ENCODE results near the gene CPXM2. TPM values are rescaled to one million over a fixed set of nuclear protein-coding genes. Genes with fewer than 3 reads are reported as not detected.

CPXM2 gene
- total RNA-seq, 2 donors from 2014 or later: not detected

DNA sequence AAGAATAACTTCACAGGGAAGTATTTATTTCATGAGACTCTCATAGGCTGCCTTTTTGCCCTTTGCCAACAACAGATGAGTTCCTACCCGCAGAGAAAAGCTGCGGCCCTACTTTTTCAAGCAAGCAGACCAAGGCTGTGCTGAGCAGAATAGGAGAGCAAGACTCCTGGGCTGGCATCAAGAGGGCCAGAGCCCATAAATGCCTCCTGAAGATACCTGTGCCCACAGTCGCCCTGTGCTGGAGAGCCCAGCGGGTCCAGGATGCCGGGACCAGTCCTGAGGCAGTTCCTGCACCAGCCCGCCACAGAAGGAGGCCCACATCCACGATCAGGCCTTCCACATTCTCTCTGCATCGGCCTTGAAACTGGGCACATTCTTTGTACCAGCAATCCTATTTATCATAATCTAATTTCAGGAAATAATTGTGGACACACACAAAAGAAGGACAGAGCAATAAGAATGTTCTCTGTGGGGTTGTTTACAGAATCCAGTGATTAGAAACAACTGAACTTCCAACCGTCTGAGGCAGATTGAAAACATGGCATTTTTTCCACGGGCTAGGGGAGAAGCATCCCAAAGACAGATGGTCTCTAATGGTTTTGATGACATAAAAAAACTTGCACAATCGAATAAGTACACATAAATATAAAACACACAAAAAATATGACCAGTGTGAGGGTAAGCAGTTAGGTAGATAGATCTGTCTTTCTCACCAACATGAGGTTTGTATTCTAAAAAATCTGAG is 95.6 kb downstream of the CPXM2 start:
- ATAC-seq (replicated peaks): no peak
- H3K4me1 Mint-ChIP-seq: no peaks in the 10 kb centered on the region
- no peak overlapping the region for H3K27ac Mint-ChIP-seq
- no peaks in the 10 kb centered on the region for H3K36me3 Mint-ChIP-seq (ENCODE audit: low read depth)
- no peak overlapping the region for H3K4me3 Mint-ChIP-seq
- H3K27me3 Mint-ChIP-seq: peaks cover 11% of the 10 kb centered on the region
- H3K9me3 Mint-ChIP-seq: peaks cover 4% of the 10 kb centered on the region

DNA sequence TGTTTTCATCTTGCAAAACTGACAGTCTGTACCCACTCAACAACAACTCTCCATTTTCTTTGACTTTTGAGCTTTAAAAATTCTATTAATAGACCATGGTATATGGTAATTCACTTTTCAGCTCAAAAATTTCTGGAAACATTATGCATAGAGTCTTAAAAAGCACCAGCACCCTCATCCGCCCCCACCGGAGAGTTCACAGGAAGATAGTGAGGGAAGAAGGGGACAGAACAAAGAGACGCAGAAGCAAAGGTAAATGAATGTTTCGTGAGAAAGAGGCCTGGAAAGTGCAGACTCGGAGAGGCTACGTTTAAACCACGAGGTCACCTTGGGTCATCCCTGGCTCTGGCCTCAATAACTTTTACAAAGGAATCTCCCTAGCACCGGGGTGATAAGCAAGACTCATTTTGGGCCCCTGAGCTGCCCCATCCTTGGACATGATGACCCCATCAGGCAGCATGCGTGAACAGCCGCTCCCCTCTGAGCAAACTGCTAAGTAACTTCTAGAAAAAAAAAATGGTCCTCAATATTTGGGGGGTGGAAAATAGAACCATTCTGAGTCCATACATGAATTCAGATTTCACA is 96.3 kb downstream of the CPXM2 start:
- Mint-ChIP-seq H3K4me1 (no peaks in the 10 kb centered on the region), H3K36me3 (ENCODE audit: low read depth) (no peaks in the 10 kb centered on the region), H3K4me3 (no peak overlapping the region), H3K27me3 (peaks cover 11% of the 10 kb centered on the region), H3K9me3 (peaks cover 5% of the 10 kb centered on the region), H3K27ac (no peak overlapping the region)
- ATAC-seq (replicated peaks): no peak

DNA sequence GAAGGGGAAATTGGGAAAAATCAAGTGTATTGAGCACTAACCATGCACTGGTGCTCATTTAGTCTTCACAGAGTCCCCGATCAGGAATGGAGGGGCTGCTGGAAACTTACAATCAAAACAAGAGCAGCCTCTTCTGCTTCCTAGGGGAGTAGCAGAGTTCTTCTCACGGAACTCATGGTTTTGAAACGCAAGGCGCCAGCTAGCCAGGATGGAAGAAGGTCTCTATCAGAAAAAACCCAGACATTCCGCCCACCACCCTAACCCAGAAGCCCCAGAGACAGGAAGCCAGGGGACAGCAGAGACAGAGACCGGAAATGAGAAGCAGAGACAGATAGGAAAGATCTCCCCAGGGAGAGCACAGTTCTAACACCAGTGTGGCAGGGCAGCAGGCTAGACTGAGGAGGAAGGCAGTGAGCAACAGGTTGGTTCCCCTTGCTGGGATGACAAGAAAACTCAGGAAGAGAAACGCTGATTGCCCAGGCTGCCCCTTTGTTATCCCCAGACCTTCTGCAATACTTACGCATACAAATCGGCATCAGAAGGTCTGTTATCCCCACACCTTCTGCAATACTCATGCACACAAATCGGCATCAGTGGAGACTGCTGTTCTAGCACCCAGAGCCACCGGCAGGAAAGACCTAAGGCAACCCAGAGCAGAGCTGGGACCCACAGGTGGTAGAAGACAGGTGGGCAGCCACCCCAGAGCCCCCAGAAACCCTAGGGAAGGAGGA is 99.2 kb downstream of the CPXM2 start:
- H3K27me3 Mint-ChIP-seq: peaks cover 11% of the 10 kb centered on the region
- no peak overlapping the region for H3K4me3 Mint-ChIP-seq
- no peak for ATAC-seq (replicated peaks)
- no peaks in the 10 kb centered on the region for H3K4me1 Mint-ChIP-seq
- H3K27ac Mint-ChIP-seq: no peak overlapping the region
- peaks cover 7% of the 10 kb centered on the region for H3K9me3 Mint-ChIP-seq
- H3K36me3 Mint-ChIP-seq (ENCODE audit: low read depth): no peaks in the 10 kb centered on the region

DNA sequence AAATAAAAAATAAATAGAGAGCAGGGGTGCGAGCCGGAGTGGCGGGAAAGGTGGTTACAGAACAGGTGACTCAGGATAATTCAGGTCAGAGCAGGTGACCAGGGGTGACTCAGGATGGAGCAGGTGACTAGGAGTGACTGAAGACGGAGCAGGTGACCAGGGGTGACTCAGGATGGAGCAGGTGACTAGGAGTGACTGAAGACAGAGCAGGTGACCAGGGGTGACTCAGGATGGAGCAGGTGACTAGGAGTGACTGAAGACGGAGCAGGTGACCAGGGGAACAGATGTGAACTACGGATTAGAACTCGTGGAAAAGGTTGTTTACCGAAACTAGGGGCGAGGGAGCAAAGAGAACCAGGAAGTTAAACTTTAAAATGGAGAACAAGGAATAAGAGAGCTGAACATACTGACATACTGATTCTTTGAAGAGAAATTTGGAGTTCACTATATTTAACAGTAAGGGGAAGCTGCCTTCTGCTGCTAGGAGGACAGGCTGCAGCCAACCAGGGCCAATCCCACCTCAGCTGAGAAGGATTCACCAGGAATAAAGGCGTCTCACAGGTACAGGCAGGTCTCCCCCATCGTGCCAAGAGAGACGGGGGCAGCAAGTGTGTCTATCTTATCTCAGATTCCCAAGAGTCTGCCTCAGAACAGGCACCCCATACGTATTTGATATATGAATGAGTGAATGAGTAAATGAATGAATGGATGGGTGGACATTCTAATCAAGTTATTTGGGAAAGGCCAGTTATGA is 101.3 kb downstream of the CPXM2 start:
- H3K9me3 Mint-ChIP-seq: peaks cover 7% of the 10 kb centered on the region
- no peak for ATAC-seq (replicated peaks)
- peaks cover 21% of the 10 kb centered on the region for H3K27me3 Mint-ChIP-seq
- H3K4me1 Mint-ChIP-seq: no peaks in the 10 kb centered on the region
- no peak overlapping the region for H3K4me3 Mint-ChIP-seq
- no peaks in the 10 kb centered on the region for H3K36me3 Mint-ChIP-seq (ENCODE audit: low read depth)
- no peak overlapping the region for H3K27ac Mint-ChIP-seq

DNA sequence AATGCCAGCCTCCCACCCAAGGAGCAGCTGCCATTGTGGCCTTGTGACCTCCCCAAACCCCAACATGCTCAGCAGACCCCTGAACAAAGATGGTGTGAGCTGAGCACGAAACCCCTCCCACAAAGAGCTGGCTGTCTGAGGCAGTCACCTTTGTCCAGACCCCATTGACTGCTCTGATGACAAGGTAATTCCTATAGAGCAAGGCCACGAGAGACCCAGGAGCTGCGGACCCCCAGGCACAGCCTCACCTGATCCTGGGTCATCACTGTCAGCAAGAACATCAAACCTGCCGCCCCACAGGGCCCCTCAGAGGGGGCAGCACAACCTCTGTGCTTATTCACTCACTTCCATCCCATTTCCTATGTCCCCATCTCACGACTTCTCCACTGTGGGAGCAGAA is 102.6 kb downstream of the CPXM2 start:
- no peak overlapping the region for H3K27ac Mint-ChIP-seq
- no peak overlapping the region for H3K4me3 Mint-ChIP-seq
- no peaks in the 10 kb centered on the region for H3K36me3 Mint-ChIP-seq (ENCODE audit: low read depth)
- no peaks in the 10 kb centered on the region for H3K4me1 Mint-ChIP-seq
- no peak for ATAC-seq (replicated peaks)
- peaks cover 7% of the 10 kb centered on the region for H3K9me3 Mint-ChIP-seq
- H3K27me3 Mint-ChIP-seq: peaks cover 25% of the 10 kb centered on the region

DNA sequence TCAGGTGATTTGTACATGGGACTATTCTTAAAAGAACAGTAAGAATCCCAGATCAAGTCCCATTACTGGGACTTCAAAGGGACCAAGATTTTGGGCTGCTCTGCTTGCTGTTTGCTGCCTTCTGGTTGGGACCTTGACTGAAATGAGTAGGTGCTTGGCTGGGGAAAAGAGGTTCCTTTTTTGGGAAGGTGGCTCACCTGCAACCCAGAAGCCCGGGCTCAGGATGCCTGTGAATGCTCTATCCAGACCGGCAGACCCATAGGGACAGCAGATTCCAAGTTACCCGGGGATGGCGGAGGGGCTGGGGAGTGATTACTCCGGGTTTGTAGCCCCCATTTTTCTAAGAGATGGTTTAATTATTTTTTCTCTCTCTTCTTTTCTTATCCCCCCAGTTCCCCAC is 104.0 kb downstream of the CPXM2 start:
- no peaks in the 10 kb centered on the region for H3K36me3 Mint-ChIP-seq (ENCODE audit: low read depth)
- no peak overlapping the region for H3K27ac Mint-ChIP-seq
- ATAC-seq (replicated peaks): no peak
- H3K4me1 Mint-ChIP-seq: no peaks in the 10 kb centered on the region
- no peak overlapping the region for H3K4me3 Mint-ChIP-seq
- peaks cover 7% of the 10 kb centered on the region for H3K9me3 Mint-ChIP-seq
- H3K27me3 Mint-ChIP-seq: peaks cover 29% of the 10 kb centered on the region

GRCh38 chr10:123786896-123787295 is 104.7 kb downstream of the CPXM2 start:
- Mint-ChIP-seq H3K27me3 (peaks cover 26% of the 10 kb centered on the region), H3K4me1 (no peaks in the 10 kb centered on the region), H3K36me3 (ENCODE audit: low read depth) (no peaks in the 10 kb centered on the region), H3K4me3 (no peak overlapping the region), H3K9me3 (peaks cover 7% of the 10 kb centered on the region), H3K27ac (no peak overlapping the region)
- ATAC-seq (replicated peaks): no peak

DNA sequence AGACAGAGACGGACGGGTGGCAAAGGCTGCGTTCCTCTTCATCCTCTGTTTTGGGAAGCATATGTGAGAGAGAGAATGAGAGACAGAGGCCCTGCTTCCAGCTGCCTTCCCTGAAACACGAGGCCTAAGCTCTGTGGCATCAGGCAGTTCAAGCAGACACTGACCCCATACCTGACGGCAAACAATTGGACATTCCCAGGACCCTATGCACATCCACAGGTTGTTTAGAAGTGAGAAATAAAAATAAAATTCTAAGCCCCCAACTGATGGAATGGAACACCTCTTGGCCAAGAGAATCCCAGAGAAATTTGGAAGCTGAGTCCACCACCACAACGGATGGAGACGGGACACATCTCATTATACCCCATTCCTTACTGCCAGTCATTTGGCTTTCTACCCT is 105.3 kb downstream of the CPXM2 start:
- H3K9me3 Mint-ChIP-seq: peaks cover 4% of the 10 kb centered on the region
- H3K4me1 Mint-ChIP-seq: no peaks in the 10 kb centered on the region
- H3K27ac Mint-ChIP-seq: no peak overlapping the region
- no peaks in the 10 kb centered on the region for H3K36me3 Mint-ChIP-seq (ENCODE audit: low read depth)
- ATAC-seq (replicated peaks): no peak
- peaks cover 20% of the 10 kb centered on the region for H3K27me3 Mint-ChIP-seq
- H3K4me3 Mint-ChIP-seq: no peak overlapping the region

GRCh38 chr10:123784646-123785045 is 107.0 kb downstream of the CPXM2 start:
- Mint-ChIP-seq H3K27ac (no peak overlapping the region), H3K4me3 (no peak overlapping the region), H3K36me3 (ENCODE audit: low read depth) (no peaks in the 10 kb centered on the region), H3K27me3 (peaks cover 31% of the 10 kb centered on the region), H3K4me1 (no peaks in the 10 kb centered on the region), H3K9me3 (no peaks in the 10 kb centered on the region)
- no peak for ATAC-seq (replicated peaks)

- no peaks in the 10 kb centered on the region for H3K36me3 Mint-ChIP-seq (ENCODE audit: low read depth)
- no peak overlapping the region for H3K4me3 Mint-ChIP-seq
- no peak overlapping the region for H3K27ac Mint-ChIP-seq
- H3K9me3 Mint-ChIP-seq: no peaks in the 10 kb centered on the region
- no peak for ATAC-seq (replicated peaks)
- no peaks in the 10 kb centered on the region for H3K4me1 Mint-ChIP-seq
- peaks cover 31% of the 10 kb centered on the region for H3K27me3 Mint-ChIP-seq
These were observed 107.4 kb downstream of the CPXM2 start for GRCh38 chr10:123784216-123784615.

DNA sequence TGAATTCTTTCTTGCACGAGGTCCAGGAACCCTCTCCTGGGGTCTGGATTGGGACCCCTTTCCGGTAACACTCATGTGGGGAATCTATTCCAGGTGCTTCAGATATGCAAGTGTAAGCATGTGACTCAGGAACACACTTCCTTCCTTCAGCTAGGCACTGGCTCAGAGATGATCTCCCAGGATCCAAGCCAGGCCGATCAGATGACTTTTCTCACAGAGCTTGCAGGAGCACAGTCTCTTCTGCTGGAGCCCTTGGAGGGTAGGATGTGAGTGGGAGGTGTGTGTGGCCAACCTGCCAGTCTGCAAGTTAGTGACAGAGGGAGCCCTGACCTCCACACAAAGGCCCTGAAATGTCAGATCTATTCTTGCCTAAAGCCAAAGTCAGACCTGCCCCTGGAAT is 108.3 kb downstream of the CPXM2 start:
- Mint-ChIP-seq H3K4me1 (no peaks in the 10 kb centered on the region), H3K9me3 (no peaks in the 10 kb centered on the region), H3K36me3 (ENCODE audit: low read depth) (no peaks in the 10 kb centered on the region), H3K4me3 (no peak overlapping the region), H3K27me3 (peaks cover 31% of the 10 kb centered on the region), H3K27ac (no peak overlapping the region)
- no peak for ATAC-seq (replicated peaks)

DNA sequence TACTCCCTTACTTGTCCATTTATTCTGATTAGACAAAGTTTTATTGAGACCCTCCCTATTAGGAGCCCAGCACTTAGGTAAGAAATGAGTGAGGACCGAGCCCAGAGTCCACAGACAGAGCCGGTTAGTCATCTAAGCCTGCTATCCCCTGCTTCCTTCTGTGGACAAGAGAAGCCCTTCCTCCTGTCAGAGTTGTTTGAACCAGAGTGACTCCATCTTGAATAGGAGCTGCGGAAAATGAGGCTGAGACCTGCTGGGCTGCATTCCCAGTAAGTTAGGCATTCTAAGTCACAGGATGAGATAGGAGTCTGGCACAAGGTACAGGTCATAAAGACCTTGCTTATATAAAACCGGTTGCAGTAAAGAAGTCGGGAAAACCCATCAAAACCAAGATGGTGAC is 109.1 kb downstream of the CPXM2 start:
- no peak for ATAC-seq (replicated peaks)
- H3K27ac Mint-ChIP-seq: no peak overlapping the region
- no peaks in the 10 kb centered on the region for H3K9me3 Mint-ChIP-seq
- H3K4me3 Mint-ChIP-seq: no peak overlapping the region
- no peaks in the 10 kb centered on the region for H3K4me1 Mint-ChIP-seq
- no peaks in the 10 kb centered on the region for H3K36me3 Mint-ChIP-seq (ENCODE audit: low read depth)
- H3K27me3 Mint-ChIP-seq: peaks cover 38% of the 10 kb centered on the region

DNA sequence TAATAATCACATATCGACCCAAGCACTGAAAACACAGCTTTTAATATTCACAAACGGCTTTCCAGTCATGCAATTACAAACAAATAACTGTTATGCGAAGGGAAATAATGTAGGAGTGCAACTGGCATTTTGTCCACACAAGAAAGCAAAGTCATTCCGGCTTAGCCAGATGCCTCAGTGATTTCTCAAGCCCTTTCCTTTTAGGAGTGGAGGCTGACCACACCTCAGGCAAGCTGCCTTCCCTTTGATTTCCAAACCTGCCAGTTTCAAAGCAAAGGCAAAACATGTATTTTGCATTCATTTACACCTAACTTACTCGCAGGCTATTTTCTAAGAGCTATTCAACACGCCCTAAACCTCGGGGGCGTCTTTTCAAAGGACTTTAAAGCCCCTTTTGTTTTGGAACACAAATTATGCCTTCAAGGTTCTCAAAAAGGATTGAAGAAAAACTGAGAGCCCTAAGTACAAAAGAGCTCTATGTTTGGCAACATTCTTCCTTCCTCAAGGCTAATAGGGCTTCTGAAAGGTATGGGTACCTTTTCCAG is 109.6 kb downstream of the CPXM2 start:
- H3K36me3 Mint-ChIP-seq (ENCODE audit: low read depth): no peaks in the 10 kb centered on the region
- no peaks in the 10 kb centered on the region for H3K4me1 Mint-ChIP-seq
- H3K27ac Mint-ChIP-seq: no peak overlapping the region
- peaks cover 42% of the 10 kb centered on the region for H3K27me3 Mint-ChIP-seq
- ATAC-seq (replicated peaks): no peak
- H3K9me3 Mint-ChIP-seq: no peaks in the 10 kb centered on the region
- H3K4me3 Mint-ChIP-seq: no peak overlapping the region

DNA sequence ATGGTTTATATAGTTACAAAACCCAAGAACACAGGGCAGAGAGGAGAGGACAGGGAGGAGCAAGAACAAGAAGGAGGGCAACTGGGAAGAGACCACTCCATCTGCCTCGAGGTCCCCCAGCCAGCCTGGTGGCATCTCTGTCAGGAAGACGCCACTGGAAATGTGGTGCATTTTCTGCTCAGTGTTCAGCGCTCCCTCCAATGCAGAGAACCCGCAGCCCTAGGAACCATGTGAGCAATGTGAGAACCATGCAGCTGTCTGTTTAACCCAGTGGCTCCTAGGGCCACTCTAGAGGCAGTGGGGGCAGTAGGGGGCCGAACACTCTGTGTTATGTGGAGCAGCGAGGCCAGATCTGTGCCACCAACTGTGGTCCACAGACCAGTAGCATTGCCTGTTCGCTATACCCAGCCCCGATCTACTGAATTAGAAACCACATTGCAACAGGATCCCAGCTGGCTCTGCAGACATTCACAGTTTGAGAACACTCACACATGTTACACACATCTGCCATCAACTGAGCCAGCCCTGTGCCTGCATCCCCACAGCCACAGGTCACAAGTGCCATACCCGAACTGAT is 110.2 kb downstream of the CPXM2 start:
- Mint-ChIP-seq H3K27me3 (peaks cover 36% of the 10 kb centered on the region), H3K9me3 (no peaks in the 10 kb centered on the region), H3K27ac (no peak overlapping the region), H3K4me3 (no peak overlapping the region), H3K36me3 (ENCODE audit: low read depth) (no peaks in the 10 kb centered on the region), H3K4me1 (no peaks in the 10 kb centered on the region)
- no peak for ATAC-seq (replicated peaks)

All from activated T-helper 17 cell treated with anti-CD3 and anti-CD28 coated beads, Interleukin-2, amount 50 U/mL, for 72 hours (primary cell).